Caki2 (cell line): ENCODE measurements around the gene RSBN1. TPM values are rescaled to one million over a fixed set of nuclear protein-coding genes. Genes with fewer than 3 reads are reported as not detected.
"Not testable (repeated sequence)": the region's sequence is repeated elsewhere in the genome, so short reads cannot be mapped to it uniquely, and the experiment has no call there.

ENCODE experiments used
- DNase-seq: peaks from one replicate; pipeline ENCODE4 v3.0.0-alpha.2; 2015; ENCODE audit warnings: low read depth
- in situ Hi-C: cut with HindIII; loops from 2 replicates; pipeline ENCODE4 v1.10.0; 2016; ENCODE audit warnings: low sequenced_read_pairs, low pct_unique_long_range_greater_than_20kb, mixed read lengths
- total RNA-seq: library from RNA; depleted of rRNA; stranded (reverse); fragments of >200 nt; shearing (Covaris generic); gene quantifications from 2 replicates; pipeline ENCODE4 v1.2.3, GENCODE V29; 2014; ENCODE audit warnings: low replicate concordance

Gene RSBN1
- total RNA-seq, 1 experiment from 2014 or later: 6.1 TPM

DNA sequence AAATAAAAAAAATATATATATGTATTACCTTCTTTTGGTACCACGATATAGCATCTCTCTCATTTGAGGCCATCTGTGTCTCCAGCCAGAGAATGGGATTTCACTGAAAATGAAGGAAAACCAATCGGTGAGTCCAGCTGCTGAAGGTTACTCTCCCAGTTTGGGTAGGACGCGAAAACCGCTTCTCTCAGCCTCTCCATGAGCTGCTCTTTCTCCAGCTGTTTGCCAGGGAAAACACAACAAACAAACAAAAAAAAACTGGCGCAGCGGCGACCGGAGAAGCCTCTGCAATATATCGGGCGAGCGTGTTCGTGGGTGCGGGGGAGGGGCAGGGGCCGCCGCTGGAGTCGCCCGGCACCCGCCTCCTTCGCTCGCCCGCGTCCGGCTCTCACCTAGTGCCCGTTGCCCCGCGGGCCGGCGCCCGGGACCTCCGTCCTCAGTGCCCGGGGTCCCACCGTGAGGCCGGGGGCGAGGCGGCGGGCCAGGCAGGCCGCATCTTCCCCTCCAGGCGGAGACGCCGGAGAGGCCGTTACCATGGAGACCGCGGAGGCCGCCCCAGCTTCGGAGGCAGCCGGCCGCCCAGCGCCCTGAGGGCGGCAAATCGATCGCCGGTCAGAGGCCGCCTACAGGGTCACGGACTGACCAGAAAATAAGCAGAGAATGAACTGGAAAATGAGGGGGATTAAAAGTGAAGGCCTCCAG is 53.5 kb downstream of the RSBN1 start:
- DNase-seq: peak; percentile 72
- in situ Hi-C loops: no loop called here

- DNase-seq: no peak
Observed at GRCh38 chr1:113756461-113756860, 55.8 kb downstream of the RSBN1 start.

DNA sequence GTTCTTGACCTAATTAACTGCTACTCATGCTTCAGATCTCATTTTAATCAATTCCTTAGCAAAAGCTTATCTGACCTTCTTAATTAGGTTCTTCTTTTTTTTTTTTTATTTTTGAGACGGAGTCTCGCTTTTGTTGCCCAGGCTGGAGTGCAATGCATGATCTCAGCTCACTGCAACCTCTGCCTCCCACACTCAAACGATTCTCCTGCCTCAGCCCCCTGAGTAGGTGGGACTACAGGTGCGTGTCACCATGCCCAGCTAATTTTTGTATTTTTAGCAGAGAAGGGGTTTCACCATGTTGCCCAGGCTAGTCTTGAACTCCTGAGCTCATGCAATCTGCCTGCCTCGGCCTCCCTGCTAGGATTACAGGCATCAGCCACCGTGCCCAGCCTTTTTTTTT is 58.9 kb downstream of the RSBN1 start:
- DNase-seq, in situ Hi-C loops: not testable (repeated sequence)

More at GRCh38 chr1:113756461-113756860, 55.8 kb downstream of the RSBN1 start:
- in situ Hi-C loops: no loop called here

- in situ Hi-C loops: no loop called here
- DNase-seq: no peak
Observed at GRCh38 chr1:113751516-113751915, 60.8 kb downstream of the RSBN1 start.

DNA sequence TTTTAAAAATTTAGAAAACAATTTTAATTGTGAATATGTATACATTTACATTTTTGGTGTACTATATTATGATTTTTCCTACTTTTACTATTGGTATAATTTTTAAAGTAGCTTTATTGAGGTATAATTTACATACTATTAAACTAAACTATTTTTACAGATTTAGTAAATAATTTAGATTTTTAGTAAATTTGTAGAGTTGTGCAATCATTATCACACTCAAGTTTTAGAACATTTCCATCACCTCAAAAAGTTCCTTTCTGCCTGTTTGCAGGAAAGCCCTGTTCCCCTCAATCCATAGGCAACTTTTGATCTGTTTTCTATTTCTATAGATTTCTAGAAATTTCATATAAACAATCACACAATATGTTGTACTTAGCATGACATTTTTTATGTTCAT is 61.2 kb downstream of the RSBN1 start:
- DNase-seq: no peak
- in situ Hi-C loops: no loop called here

- in situ Hi-C loops: no loop called here
- no peak for DNase-seq
Observed at GRCh38 chr1:113749402-113749801, 62.9 kb downstream of the RSBN1 start.

DNA sequence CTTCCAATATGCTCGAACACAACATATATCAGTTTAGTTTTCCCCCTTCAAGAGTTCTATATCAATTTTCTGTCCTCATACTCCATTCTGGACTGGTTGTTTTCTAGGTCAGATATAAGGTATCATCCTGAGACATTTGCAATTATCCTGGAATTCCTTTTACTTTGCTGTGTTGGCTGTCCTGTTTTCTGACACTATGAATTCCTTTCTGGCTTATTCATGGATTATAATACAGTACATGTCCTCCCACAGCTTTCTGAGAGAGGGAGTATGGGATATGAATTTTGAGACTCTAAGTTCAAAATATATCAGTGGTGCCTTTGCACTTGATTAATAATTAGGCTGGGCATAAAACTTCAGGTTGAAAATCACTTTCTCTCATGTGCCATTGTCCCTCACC is 64.9 kb downstream of the RSBN1 start:
- no peak for DNase-seq
- in situ Hi-C loops: no loop called here

- DNase-seq: no peak
- in situ Hi-C loops: no loop called here
Observed at GRCh38 chr1:113745425-113745824, 66.9 kb downstream of the RSBN1 start.

DNA sequence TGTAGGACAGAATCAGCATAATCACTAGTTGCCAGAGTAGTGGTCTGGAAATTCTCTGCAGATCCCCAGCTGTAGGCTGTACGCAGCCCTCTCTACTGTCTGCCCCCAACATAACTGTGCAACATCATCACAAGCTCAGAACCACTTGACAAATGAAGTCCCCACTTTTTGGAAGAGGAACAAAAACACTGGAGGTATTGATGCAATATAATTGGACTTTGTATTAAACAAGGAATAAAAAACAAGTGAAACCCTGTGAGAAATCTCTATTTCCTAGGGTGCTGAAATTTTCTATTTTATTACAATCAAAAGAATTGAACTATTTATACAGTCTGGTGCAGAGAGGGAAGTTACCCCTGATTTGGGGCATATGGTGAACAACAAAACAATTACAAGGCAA is 68.2 kb downstream of the RSBN1 start:
- in situ Hi-C loops: no loop called here
- no peak for DNase-seq

GRCh38 chr1:113742515-113742914 is 69.8 kb downstream of the RSBN1 start:
- in situ Hi-C loops: no loop called here

GRCh38 chr1:113734357-113735055 is 77.8 kb downstream of the RSBN1 start:
- in situ Hi-C loops: no loop called here
- DNase-seq: no peak

More at GRCh38 chr1:113742515-113742914, 69.8 kb downstream of the RSBN1 start:
- DNase-seq: no peak

DNA sequence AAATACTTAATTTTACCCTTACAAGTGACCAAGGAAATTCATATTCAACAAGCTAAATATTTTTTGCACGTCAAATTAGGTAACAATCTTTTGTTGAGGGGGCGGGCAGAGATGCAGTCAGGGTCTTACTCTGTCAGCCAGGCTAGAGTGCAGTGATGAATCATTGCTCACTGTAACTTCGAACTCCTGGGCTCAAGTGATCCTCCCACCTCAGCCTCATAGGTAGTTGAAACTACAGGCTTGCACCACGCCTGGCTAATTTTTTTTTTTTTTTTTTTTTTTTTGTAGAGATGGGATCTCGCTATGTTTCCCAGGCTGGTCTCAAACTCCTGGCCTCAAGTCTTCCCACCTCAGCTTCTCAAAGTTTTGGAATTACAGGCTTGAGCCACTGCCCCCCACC is 79.5 kb downstream of the RSBN1 start:
- DNase-seq: no peak
- in situ Hi-C loops: no loop called here

DNA sequence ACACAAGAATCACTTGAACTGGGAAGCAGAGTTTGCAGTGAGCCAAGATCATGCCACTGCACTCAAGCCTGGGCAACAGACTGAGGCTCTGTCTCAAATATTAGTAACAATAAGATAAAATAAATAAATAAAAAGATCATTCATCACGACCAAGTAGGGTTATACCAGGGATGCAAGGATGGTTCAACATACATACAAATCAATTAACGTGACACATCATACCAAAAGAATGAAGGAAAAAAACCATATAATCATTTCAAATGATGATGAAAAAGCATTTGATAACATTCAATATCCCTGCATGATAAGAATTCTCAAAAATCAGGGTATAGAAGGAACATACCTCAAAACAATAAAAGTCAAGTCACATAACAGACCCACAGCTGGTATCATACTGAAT is 91.3 kb downstream of the RSBN1 start:
- in situ Hi-C loops: no loop called here
- no peak for DNase-seq

GRCh38 chr1:113718621-113719020 is 93.7 kb downstream of the RSBN1 start:
- DNase-seq, in situ Hi-C loops: not testable (repeated sequence)

DNA sequence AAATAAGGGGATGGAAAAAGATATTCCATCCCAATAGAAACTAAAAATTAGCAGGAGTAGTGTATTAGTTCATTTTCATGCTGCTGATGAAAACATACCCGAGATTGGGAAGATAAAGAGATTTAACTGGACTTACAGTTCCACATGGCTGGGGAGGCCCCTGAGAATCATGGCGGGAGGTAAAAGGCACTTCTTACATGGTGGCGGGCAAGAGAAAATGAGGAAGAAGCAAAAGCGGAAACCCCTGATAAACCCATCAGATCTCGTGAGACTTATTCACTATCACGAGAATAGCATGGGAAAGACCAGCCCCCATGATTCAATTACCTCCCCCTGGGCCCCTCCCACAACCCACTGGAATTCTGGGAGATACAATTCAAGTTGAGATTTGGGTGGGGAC is 94.8 kb downstream of the RSBN1 start:
- DNase-seq, in situ Hi-C loops: not testable (repeated sequence)

- in situ Hi-C loops: no loop called here
- DNase-seq: no peak
Observed at GRCh38 chr1:113714606-113715269, 97.5 kb downstream of the RSBN1 start.
